ENCODE measurements around the gene PDXDC1.
"Not testable (repeated sequence)": the region's sequence is repeated elsewhere in the genome, so short reads cannot be mapped to it uniquely, and the experiment has no call there.

PDXDC1 gene

GRCh38 chr16:15057681-15058417, 83.0 kb downstream of the PDXDC1 start:
- peaks cover 34 to 41% (median 34%) of the 10 kb centered on the region in 3 donors for H3K36me3 ChIP-seq
- no peaks in the 10 kb centered on the region for H3K9me3 ChIP-seq
- no peak overlapping the region for H3K27ac ChIP-seq
- intact Hi-C loops (cut with DNase I; ENCODE audit: low total_unique reads): no loop called here
- no peak for DNase-seq
- no peak overlapping the region for H3K4me3 ChIP-seq
- peaks cover 0 to 24% (median 8%) of the 10 kb centered on the region in 4 donors for H3K4me1 ChIP-seq
- no peak for TF ChIP-seq CTCF (IDR thresholded peaks at IDR 0.05)
- H3K27me3 ChIP-seq: no peaks in the 10 kb centered on the region

- Histone ChIP-seq H3K36me3 (peaks cover 42 to 56% (median 42%) of the 10 kb centered on the region in 3 donors), H3K4me1 (peaks cover 0 to 15% (median 5%) of the 10 kb centered on the region in 4 donors), H3K9me3 (no peaks in the 10 kb centered on the region), H3K27ac (no peak overlapping the region), H3K4me3 (no peak overlapping the region), H3K27me3 (no peaks in the 10 kb centered on the region)
- no peak for TF ChIP-seq CTCF (IDR thresholded peaks at IDR 0.05)
- intact Hi-C loops (cut with DNase I; ENCODE audit: low total_unique reads): no loop called here
- DNase-seq: no peak
These were observed 84.5 kb downstream of the PDXDC1 start for GRCh38 chr16:15059324-15059723.

- H3K27ac ChIP-seq; H3K4me1 ChIP-seq; H3K27me3 ChIP-seq; H3K9me3 ChIP-seq; intact Hi-C loops (cut with DNase I; ENCODE audit: low total_unique reads); H3K4me3 ChIP-seq; DNase-seq: not testable (repeated sequence)
- peaks cover 53 to 81% (median 56%) of the 10 kb centered on the region in 3 donors for H3K36me3 ChIP-seq
These were observed 87.4 kb downstream of the PDXDC1 start for GRCh38 chr16:15062085-15062810.

GRCh38 chr16:15065961-15066360, 91.1 kb downstream of the PDXDC1 start:
- DNase-seq; H3K4me1 ChIP-seq; H3K9me3 ChIP-seq; intact Hi-C loops (cut with DNase I; ENCODE audit: low total_unique reads); H3K27me3 ChIP-seq; H3K27ac ChIP-seq; H3K4me3 ChIP-seq: not testable (repeated sequence)
- H3K36me3 ChIP-seq: peaks cover 45 to 85% (median 60%) of the 10 kb centered on the region in 3 donors

- DNase-seq; H3K9me3 ChIP-seq; intact Hi-C loops (cut with DNase I; ENCODE audit: low total_unique reads); H3K4me3 ChIP-seq; H3K4me1 ChIP-seq; H3K27ac ChIP-seq; H3K27me3 ChIP-seq: not testable (repeated sequence)
- H3K36me3 ChIP-seq: peaks cover 38 to 78% (median 53%) of the 10 kb centered on the region in 3 donors
These were observed 91.9 kb downstream of the PDXDC1 start for GRCh38 chr16:15066690-15067089.

- H3K27me3 ChIP-seq; intact Hi-C loops (cut with DNase I; ENCODE audit: low total_unique reads); H3K4me3 ChIP-seq; H3K4me1 ChIP-seq; H3K9me3 ChIP-seq; H3K27ac ChIP-seq; DNase-seq: not testable (repeated sequence)
- H3K36me3 ChIP-seq: peaks cover 24 to 71% (median 54%) of the 10 kb centered on the region in 3 donors
These were observed 96.2 kb downstream of the PDXDC1 start for GRCh38 chr16:15071013-15071412.

- H3K9me3 ChIP-seq; intact Hi-C loops (cut with DNase I; ENCODE audit: low total_unique reads); DNase-seq; H3K4me1 ChIP-seq; H3K27me3 ChIP-seq; H3K4me3 ChIP-seq; H3K27ac ChIP-seq: not testable (repeated sequence)
- peaks cover 29 to 71% (median 60%) of the 10 kb centered on the region in 3 donors for H3K36me3 ChIP-seq
These were observed 97.3 kb downstream of the PDXDC1 start for GRCh38 chr16:15071916-15072769.
